MM.1S (cell line): ENCODE measurements around the gene C16orf82.

Source experiments
- CTCF ChIP-seq: fragments of 300-600 bp; sonication (generic); IDR thresholded peaks from 2 replicates; pipeline ENCODE4 v1.5.1; 2016; ENCODE audit warnings: antibody characterized with exemption, low read length, mixed read lengths
- EZH2 ChIP-seq: fragments of 300-600 bp; sonication (generic); optimal IDR thresholded peaks from 2 replicates; pipeline ENCODE3; 2017; ENCODE audit warnings: low read depth, mild to moderate bottlenecking, antibody characterized with exemption, low read length, mixed read lengths
- EZH2phosphoT487 ChIP-seq: fragments of 300-600 bp; sonication (generic); IDR thresholded peaks from 2 replicates; pipeline ENCODE4 v1.6.1; 2018; ENCODE audit warnings: antibody characterized with exemption, low read length

GRCh38 chr16:27083861-27084261 is 17.1 kb downstream of the C16orf82 start:
- TF ChIP-seq CTCF (no peak), EZH2 (no peak), EZH2phosphoT487 (no peak)
